GM10248 (cell line): ENCODE data around the gene WRAP53.

Source experiments
- CTCF ChIA-PET: fragments of 300-600 bp; sonication (Branson Sonifier 250); formaldehyde crosslinking; extraction: SDS; loops from one replicate; lab custom pipeline; 2021; ENCODE audit warnings: antibody characterized with exemption; lab: Yijun Ruan, JAX
- POLR2A ChIA-PET: fragments of 350-650 bp; sonication (Branson Sonifier 250); formaldehyde crosslinking; extraction: SDS; loops from one replicate; lab custom pipeline; 2020; ENCODE audit warnings: antibody characterized with exemption; lab: Yijun Ruan, JAX
- DNase-seq: peaks from one replicate; pipeline ENCODE4 v3.0.0; 2012; ENCODE audit errors: extremely low spot score
- TF ChIP-seq, protein P1 (sequence below): IDR thresholded peaks from 2 replicates; pipeline ENCODE4 v1.5.1; 2012; ENCODE audit warnings: mild to moderate bottlenecking, low read depth; ENCODE audit errors: extremely low read depth, missing control alignments, control extremely low read depth

The WRAP53 gene

DNA sequence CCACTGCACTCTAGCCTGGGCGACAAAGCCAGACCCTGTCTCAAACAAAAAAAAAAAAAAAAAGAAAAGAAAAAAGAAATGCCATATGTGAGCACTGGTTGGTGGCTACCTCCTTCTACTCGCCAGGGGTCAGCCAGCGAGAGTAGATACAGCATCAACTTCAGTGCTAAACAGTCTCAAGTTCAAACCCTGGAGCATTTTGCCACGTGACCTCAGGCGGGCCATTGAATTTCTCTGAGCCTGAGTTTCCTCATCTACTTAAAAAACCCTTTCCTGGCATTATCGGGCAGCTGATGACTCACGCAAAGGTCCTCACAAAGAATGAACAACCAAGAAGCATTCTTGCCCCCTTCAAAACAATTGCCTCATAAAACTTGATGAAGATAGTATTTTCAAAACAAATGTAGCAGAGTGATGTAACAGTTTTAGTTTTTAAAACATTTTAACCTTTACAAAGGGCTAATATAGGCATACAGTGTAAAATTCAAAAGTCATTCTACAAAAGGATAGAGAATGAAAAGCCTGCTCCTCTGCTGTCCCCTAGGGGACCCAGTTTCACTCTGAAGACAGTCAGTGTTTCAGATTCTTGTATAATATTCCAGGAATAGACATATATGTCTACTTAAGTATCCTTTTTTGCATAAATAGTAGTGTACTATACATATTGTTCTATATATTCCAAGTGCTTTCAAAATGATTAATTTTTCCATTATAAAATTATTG is 57.6 kb downstream of the WRAP53 start:
- no peak for DNase-seq
- CTCF ChIA-PET: interaction anchor here (3.2 to 3.3 kb wide), 2 partner anchors 296 to 311 kb away, joined by 18 to 20 read pairs; no protein-coding TSS in a partner anchor
- TF ChIP-seq, protein P1, sequence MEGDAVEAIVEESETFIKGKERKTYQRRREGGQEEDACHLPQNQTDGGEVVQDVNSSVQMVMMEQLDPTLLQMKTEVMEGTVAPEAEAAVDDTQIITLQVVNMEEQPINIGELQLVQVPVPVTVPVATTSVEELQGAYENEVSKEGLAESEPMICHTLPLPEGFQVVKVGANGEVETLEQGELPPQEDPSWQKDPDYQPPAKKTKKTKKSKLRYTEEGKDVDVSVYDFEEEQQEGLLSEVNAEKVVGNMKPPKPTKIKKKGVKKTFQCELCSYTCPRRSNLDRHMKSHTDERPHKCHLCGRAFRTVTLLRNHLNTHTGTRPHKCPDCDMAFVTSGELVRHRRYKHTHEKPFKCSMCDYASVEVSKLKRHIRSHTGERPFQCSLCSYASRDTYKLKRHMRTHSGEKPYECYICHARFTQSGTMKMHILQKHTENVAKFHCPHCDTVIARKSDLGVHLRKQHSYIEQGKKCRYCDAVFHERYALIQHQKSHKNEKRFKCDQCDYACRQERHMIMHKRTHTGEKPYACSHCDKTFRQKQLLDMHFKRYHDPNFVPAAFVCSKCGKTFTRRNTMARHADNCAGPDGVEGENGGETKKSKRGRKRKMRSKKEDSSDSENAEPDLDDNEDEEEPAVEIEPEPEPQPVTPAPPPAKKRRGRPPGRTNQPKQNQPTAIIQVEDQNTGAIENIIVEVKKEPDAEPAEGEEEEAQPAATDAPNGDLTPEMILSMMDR: no peak
- POLR2A ChIA-PET: no interaction called here

DNA sequence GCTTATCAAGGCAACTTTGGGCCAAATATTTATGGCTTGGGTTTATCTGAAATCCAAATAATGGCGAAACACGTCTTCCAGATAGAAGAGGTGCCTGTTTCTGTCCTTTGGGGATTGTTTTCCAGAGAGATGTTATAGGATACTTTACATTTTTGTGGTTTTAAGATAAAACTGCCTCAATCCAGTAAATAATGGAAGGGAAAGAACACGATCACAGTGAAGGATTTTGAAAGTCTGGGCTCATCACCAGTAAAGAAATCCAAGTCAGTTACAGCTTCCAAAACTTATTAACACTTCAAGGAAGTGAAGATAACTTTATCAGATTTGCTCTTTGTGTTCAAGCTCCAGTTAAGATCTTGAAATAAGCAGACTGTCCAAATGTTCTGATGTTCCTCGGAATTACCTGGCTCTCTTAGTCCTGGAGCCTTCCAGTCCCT is 59.4 kb downstream of the WRAP53 start:
- DNase-seq: no peak
- CTCF ChIA-PET: interaction anchor here (0.9 to 1.7 kb wide), 6 partner anchors 9 to 243 kb away, joined by 3 to 7 read pairs (median 4); no protein-coding TSS in a partner anchor
- POLR2A ChIA-PET: no interaction called here
- TF ChIP-seq, protein P1: no peak

DNA sequence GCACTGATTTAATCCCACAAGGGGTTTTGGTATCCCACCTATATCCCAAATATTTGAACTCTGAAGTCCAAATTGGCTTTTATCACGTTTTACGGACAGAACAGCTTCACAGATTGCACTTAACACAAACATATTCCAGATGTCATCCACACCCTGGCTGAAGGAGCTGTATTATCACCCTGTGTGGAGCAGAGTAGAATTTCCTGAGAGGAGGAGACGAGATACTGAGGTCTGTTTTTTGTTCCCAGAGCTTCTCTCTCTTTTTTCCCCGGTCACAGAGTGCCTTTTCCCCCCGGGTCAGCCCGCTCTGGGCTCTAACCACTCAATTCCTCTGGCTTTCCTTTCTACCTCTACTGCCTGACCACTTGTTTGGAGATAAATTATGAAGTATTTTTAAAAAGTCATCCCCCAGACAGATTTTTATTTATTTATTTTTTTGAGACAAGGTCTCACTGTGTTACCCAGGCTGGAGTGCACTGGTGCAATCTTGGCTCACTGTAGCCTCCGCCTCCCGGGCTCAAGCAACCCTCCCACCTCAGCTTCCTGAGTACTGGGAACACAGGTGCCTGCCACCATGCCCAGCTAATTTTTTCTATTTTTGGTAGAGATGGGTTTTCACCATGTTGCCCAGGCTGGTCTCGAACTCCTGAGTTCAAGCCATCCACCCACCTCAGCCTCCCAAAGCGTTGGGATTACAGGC is 59.9 kb downstream of the WRAP53 start:
- CTCF ChIA-PET: interaction anchor here (0.8 to 1.7 kb wide), 7 partner anchors 8 to 242 kb away, joined by 3 to 7 read pairs (median 4); no protein-coding TSS in a partner anchor
- DNase-seq: no peak
- POLR2A ChIA-PET: no interaction called here
- TF ChIP-seq, protein P1: no peak

DNA sequence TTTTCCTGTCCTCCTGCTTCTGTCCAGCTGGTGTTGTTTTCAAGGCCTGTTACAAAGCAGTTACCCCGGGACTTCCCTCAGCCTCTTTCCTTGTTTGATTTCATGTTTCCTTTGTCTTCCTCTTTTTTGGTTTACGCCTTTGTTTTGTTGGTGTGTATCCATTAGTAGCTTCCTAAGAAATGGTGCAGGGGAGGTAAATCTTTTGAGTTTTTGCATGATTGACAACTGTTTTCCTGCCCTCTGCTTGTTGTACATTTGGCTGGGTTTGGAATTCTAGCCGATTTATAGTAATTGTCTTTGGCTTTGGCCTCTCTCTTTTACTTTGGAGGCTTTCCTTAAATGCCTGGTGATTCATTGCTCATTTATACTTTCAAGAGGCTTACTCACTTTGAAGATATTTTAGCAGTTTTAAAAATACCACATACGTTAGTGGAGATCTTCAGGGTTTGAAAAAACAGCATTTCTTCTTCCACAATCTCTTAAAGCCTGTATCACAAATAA is 62.1 kb downstream of the WRAP53 start:
- TF ChIP-seq, protein P1: no peak
- CTCF ChIA-PET: no interaction called here
- POLR2A ChIA-PET: no interaction called here
- no peak for DNase-seq
